GM10847 (cell line): Measurements from ENCODE around the gene FOSL1.

Experiments used
- POLR2A ChIP-seq: IDR thresholded peaks from 2 replicates; pipeline ENCODE4 v1.6.1; 2011; ENCODE audit not compliant: insufficient read length; ENCODE audit errors: extremely low read depth

Gene FOSL1

DNA sequence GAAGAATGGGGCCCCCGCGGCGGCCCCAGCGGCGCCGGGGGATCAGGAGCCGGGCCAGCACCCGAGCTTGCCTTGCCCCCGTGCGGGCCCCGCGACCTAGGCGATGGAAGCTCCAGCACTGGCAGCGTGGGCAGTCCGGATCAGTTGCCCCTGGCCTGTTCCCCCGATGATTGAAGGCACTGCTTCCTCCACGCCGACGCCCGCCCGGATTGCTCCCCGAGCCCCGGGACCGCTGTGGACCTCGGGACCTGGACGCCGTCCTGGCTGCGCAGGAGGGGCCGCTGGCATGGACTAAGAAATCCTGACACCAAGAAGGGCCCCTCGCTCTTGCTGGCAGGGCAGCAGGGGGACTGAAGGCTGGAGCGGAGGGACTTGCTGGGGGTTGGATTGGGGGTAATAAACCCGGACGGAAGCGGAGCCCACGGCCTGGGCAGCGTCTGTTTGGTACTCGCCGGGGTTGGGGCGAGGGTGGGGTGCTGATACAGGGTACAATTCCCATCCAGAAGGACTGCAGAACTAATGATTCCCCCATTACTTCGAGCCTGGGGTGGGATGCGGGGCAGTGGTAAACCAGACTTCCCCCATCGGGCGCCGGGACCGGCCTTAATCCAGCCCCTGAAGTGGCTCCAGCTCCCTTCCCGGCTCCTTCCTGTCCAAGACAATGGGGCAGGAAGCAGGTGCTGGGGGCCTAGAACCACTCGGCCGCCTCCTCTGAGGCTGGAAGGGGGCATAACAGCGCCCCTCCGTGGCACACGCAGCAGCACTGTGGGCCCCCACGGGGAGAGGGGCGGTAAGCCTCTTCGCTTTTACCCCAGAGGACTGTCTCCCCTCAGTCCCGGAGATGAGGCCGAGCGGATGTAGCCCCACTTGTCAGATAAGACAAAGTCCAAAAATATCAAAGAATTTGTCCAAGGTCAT, 8.7 kb downstream of the FOSL1 start:
- TF ChIP-seq POLR2A, result no peak

DNA sequence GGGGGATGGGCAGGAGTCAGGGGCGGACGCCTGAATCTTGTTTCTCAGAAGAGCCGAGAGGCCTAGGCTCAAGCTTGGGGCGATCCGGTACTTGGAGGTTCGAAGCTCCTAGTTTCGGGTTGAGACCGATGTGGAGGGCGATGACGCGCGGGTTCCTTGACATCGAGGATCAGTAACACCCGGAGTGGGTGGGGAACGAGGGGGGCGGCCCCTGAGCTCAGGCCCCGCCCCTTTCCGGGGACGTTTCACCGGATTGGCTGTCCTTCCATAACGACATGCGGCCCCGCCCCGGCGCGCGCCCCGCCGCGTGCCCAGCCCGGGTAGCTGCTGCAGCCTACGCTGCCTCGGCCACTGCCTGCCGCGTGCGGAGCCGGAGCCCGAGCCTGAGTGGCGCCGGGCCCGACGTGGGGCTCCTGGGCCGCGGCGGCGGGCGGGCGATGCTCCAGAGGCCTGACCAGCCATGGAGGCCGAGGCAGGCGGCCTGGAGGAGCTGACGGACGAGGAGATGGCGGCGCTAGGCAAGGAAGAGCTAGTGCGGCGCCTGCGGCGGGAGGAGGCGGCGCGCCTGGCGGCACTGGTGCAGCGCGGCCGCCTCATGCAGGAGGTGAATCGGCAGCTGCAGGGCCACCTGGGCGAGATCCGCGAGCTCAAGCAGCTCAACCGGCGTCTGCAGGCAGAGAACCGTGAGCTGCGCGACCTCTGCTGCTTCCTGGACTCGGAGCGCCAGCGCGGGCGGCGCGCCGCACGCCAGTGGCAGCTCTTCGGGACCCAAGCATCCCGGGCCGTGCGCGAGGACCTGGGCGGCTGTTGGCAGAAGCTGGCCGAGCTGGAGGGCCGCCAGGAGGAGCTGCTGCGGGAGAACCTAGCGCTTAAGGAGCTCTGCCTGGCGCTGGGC, 9.6 kb downstream of the FOSL1 start, which contains the start of gene CCDC85B:
Gene CCDC85B (plus strand): TSS at position 350 of the 895 bp plus-strand sequence. CDS start 111 bp downstream, at position 461.
- TF ChIP-seq POLR2A, result peak; percentile 99

DNA sequence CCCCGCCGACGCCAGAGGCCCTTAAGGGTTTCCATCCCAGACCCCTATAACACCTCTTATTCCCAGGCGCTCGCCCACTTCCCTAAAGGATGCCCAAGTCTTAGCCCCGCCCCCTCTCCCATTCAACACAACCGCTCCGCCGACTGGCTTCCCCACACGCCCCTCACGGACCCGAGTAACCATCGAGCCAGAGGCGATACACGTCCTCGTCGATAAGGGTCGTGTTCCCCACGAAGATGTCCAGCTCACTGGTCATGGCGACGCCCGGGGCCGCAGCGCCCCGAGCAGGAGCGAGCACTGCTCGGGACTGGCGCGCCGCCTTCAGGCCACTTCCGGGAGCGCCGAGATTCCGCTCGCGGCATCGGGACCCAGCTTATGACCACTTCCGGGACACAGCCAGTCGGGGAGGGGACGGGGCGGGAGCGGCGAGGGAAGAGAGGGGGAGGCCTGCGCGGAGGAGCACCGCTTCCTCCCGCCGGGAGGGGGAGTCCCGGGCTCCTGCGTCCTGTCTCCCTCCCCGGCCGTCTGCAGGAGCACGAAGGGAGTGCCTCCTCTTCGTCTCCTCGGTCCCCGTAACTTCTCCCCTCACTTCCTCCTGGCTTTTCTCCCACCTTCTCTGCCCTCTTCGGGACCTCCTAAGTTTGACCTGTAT, 11.9 kb downstream of the FOSL1 start, which contains the start of gene FIBP:
Gene FIBP (minus strand): TSS at position 309 of the 652 bp plus-strand sequence. CDS start 53 bp downstream, at position 256.
- TF ChIP-seq POLR2A, result peak; percentile 90

DNA sequence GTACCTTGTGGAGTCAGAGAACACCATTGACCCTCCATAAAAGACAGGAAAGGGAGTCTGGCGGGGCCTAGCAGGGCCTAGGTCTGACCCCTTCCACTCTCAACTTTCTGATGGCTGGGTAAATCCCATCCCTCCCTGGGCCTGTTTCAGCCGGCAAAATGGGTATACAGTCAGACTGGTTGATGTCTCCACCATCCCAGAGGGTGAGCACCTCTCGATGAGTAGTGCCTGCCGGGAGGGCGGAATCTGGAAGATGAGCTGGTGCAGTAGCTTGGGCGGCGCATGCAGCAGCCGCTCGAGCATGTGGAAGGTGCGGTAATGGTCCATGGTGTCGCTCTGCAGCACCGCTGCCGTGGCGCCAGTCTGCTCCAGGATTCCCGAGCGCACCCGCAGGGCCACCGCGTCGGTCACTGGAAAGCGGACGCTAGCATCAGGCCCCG, 12.4 kb downstream of the FOSL1 start:
- TF ChIP-seq POLR2A, result no peak

DNA sequence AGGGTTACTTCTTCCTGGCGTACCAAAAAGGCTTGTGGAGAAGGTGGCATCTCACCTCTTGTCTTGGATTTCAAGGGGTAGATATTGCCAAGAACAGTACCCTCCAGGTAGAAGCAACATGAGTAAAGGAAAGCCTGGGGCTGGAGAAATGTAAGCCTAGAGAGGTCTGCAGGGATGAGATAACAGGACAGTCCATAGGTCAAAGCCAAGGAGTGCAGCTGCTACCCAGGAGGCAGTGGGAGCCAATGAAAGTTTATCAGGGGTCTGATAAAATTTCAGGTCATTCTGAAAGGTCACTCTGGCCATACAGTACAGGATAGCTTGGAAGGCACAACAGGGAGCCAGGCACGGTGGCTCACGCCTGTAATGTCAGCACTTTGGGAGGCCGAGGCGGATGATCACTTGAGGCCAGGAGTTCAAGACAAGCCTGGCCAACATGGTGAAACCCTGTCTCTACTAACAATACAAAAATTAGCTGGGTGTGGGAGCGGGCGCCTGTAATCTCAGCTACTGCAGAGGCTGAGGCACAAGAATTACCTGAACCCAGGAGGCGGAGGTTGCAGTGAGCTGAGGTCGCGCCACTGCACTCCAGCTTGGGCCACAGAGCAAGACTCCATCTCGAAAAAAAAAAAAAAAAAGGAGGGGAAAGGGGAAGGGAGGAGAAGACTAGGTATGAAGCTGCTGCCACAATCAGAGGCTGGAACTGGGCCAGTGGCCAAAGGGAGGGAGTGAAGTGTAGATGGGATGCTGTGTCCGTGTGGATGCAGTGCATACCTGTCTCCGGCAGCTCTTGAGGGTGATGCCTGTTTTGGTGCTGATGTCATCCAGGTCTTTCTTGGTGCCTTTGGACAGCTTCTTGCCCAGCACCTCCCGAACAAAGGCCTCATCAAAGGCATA, 13.1 kb downstream of the FOSL1 start:
- TF ChIP-seq POLR2A, result no peak

DNA sequence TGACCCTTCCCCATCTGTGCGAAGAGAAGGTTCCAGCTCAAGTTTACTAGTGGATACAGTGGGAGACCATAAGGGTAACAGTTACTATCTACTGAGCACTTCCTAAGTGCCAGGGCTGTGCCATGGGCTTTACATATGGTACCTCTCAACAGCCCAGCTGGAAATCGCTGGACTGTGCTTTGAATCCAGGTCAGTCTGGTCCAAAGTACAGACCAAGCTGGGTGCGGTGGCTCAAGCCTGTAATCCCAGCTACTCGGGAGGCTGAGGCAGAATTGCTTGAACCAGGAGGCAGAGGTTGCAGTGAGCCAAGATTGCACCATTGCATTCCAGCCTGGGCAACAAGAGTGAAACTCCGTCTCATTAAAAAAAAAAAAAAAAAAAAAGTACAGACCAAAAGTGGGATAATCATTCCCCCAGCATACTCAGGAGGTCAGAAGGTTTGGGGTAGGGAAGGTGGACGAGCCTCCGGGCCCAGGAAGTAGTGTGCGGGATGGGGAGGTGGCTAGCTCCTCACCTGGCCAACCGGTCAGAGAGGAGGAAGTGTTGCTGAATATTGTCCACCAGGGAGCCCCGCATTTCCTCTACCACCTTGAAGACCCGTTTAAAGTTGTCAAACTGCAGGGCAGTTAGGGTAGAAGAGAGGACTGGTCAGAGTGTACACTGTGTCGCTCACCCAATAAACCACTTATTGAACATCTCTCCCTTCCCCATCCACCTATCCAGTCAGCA, 14.2 kb downstream of the FOSL1 start:
- TF ChIP-seq POLR2A, result no peak

DNA sequence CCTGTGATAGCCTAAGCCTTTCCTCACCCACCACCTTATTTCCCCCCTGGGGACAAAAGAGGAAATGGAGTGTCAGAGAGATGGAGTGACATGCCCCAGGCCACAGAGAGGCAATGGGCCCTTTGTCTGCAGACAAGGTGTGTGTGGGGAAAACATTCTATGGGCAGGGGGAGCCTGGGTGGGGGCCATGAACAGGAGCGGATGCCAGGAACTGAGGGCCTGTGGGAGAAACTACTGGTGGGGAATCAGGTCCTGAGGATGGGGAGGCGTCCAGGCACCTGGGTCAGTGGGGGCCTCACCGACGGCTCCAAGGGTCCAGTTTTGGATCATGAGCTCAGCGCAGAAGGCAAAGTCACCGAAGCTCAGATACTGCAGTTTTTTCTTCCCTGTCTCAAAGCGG, 15.0 kb downstream of the FOSL1 start:
- TF ChIP-seq POLR2A, result no peak

DNA sequence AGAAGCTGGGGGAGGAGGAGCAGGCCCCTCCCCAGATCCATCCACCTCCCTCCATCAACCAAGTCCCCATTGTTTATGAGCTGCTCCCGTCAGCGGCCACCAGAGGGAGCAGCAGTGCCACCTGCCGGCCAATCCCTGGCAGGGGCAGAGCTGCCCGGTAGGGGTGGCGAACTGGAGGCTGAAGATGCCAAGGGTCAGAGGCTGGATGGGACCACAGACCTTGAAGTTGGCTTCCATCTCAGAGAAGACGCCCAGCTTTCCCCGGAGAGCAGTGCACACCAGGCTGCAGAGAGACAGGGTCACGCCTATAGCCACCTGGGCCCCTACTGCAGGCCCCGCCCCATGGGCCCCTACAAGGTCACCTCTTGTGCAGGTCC, 15.5 kb downstream of the FOSL1 start:
- no peak for TF ChIP-seq POLR2A

DNA sequence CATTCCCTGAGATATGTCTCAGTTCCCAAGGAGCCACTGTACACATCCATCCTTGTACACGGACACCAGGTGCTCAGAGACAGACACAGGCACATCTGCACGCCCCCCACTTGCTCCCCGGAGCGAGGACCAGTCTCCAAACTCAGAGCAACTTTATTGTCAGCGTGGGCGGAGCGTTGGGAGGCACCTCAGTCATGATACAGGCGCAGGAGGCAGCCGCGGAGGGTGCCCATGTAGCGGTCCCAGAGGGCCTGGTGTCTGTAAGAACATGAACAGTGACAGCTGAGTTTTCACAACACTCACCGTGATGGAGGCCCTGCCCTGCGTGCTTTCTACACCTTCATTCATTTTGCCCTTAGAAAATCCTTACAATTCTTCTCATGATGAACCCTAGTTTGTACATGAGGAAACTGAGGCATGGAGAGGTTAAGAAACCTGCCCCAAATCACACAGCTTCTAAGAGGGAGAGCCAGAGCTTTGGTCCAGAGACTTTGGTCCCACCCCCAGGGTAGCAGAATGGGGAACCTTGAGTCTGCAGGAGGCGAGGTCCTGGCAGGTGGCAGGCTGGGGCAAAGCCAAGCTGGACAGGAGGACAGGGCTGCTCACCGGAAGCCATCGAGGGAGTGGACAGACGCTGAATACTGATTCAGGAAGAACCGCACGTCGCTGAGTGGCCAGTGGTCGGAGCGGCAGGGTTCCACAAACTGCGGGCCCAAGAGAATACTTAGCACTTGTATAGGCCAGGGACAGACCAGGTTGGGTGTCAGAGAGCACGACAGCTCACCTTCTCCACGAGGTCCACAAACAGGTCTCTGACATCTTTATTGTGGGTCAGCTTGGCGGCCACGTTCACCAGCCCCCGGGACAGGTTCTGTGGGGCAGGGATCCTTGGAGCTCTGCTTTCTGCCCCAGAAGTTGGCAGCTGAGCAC, 16.1 kb downstream of the FOSL1 start:
- TF ChIP-seq POLR2A, result no peak

DNA sequence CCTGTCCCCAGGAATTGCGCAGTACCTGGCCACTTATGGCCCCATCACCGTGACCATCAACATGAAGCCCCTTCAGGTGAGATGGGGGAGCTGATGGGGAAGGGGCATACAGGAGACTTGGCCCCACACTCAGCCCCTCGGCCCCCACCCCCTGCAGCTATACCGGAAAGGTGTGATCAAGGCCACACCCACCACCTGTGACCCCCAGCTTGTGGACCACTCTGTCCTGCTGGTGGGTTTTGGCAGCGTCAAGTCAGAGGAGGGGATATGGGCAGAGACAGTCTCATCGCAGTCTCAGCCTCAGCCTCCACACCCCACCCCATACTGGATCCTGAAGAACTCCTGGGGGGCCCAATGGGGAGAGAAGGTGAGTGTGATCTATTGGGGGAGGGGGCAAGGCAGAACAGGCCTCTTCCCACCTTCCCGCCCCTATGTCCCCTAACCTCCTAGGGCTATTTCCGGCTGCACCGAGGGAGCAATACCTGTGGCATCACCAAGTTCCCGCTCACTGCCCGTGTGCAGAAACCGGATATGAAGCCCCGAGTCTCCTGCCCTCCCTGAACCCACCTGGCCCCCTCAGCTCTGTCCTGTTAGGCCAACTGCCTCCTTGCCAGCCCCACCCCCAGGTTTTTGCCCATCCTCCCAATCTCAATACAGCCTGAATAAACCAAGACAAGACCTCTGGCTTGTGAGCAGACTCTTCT, 17.0 kb downstream of the FOSL1 start:
- no peak for TF ChIP-seq POLR2A

DNA sequence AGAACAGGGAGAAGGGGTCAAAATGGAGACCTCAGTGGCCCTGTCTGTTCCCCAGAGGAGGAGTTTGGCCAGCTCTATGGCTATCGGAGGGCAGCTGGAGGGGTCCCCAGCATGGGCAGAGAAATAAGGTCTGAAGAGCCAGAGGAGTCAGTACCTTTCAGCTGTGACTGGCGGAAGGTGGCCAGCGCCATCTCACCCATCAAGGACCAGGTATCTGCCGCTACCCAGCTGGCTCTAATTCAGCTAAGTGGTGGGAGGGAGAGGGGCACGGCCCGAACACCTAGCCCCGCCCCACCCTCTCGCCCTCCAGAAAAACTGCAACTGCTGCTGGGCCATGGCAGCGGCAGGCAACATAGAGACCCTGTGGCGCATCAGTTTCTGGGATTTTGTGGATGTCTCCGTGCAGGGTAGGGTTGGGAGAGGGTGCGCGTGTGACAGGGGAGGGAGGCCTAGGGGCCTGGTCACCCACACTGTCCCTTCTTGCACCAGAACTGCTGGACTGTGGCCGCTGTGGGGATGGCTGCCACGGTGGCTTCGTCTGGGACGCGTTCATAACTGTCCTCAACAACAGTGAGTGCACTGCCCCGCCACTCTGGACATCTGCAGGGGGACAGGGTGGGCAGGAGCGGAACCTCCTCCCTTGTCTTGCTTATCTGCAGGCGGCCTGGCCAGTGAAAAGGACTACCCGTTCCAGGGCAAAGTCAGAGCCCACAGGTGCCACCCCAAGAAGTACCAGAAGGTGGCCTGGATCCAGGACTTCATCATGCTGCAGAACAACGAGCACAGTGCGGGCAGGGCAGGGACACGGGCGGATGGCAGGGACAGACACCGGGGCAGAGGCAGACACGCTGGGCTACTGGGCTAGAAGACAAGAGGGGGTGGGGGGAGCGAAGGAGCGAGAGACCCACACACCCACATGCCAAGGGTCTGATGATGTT, 17.8 kb downstream of the FOSL1 start:
- TF ChIP-seq POLR2A, result no peak
